ENCODE data around the gene CACNA1E.
"Not testable (repeated sequence)": the region's sequence is repeated elsewhere in the genome, so short reads cannot be mapped to it uniquely, and the experiment has no call there.

CACNA1E gene

DNA sequence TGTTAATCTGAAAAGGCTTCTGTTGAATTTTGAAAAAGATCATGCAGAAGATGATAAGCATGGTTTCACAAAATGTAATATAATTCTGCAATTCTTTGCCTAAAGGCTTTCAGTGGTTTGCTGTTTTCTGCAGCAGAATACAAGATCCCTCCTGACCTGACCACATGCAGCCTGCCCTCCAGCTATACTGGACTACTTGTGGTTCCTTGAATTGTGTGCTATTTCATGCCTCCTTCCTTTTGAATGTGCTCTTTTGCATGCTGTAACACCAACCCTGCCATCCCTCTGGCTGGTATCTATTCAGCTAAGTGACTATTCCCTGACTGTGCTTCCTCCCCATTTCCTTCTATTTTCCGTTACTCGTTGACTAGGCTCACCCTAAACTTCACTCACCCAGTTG lies 55.5 kb downstream of the CACNA1E start:
- no peaks in the 10 kb centered on the region for H3K36me3 ChIP-seq (ENCODE audit: control insufficient read depth in 1 of 2, insufficient read depth in 2 of 2, low read length in 2 of 2)
- H4K12ac ChIP-seq (ENCODE audit: low read depth, low read length): no peak overlapping the region
- no peak overlapping the region for H3K14ac ChIP-seq (ENCODE audit: low read length)
- H3K79me2 ChIP-seq (ENCODE audit: control insufficient read depth, insufficient read depth, low read length, poor library complexity): no peaks in the 10 kb centered on the region
- H2BK120ac ChIP-seq (ENCODE audit: insufficient read depth, low read length, poor library complexity): no peak overlapping the region
- H4K91ac ChIP-seq (ENCODE audit: low read depth, low read length): no peak overlapping the region
- no peak overlapping the region for H2BK12ac ChIP-seq (ENCODE audit: low read length)
- no peak overlapping the region for H3K18ac ChIP-seq (ENCODE audit: low read length)
- no peak overlapping the region for H3K4me2 ChIP-seq (ENCODE audit: low read length)
- no peak overlapping the region for H2BK5ac ChIP-seq (ENCODE audit: low read depth, low read length, poor library complexity)
- DNase-seq: no peak
- no CpG with 5 or more reads among the region's 2 CpGs for WGBS (ENCODE audit: extremely low coverage, insufficient coverage, insufficient read length)
- H3K9ac ChIP-seq (ENCODE audit: low read length): no peak overlapping the region
- H3K4ac ChIP-seq (ENCODE audit: low read depth, low read length): no peak overlapping the region
- H3K27me3 ChIP-seq (ENCODE audit: insufficient read depth, low read length): no peaks in the 10 kb centered on the region
- no peak overlapping the region for H3K27ac ChIP-seq (ENCODE audit: low read depth, low read length)
- H3K4me1 ChIP-seq (ENCODE audit: control insufficient read depth in 1 of 2, insufficient read depth in 2 of 2, low read length in 2 of 2): no peaks in the 10 kb centered on the region
- H3K4me3 ChIP-seq (ENCODE audit: low read depth, low read length): no peak overlapping the region
- no peak overlapping the region for H3K23ac ChIP-seq (ENCODE audit: low read length)
- no peaks in the 10 kb centered on the region for H3K79me1 ChIP-seq (ENCODE audit: low read length)
- no peak overlapping the region for H4K8ac ChIP-seq (ENCODE audit: low read depth, low read length)
- H2AFZ ChIP-seq (ENCODE audit: insufficient read depth, low read length, poor library complexity): no peak overlapping the region
- H3K9me3 ChIP-seq (ENCODE audit: insufficient read depth, low read depth, low read length): no peaks in the 10 kb centered on the region
- no peak overlapping the region for H2AK5ac ChIP-seq (ENCODE audit: low read length)

DNA sequence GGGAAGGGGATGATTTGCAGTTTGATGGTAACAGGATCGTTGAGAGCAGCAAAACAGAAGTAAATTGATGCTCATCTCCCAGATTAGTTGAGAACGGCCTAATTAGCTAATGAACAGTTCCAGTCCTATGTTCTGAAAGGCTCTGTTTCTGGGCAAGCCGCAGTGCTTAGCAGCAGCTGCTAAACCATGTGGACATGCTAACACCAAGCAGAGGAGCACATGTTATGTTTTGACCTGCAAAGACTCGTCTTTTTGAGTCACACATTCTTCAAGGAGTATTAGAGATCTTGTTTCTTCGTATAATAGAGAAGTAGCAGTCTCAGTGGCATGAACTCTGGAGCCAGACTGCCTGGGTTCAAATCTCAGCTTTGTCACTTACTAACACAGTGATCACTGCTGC lies 58.1 kb downstream of the CACNA1E start:
- Histone ChIP-seq H3K4me1 (ENCODE audit: control insufficient read depth in 1 of 2, insufficient read depth in 2 of 2, low read length in 2 of 2) (no peaks in the 10 kb centered on the region), H2AK5ac (ENCODE audit: low read length) (no peak overlapping the region), H3K79me1 (ENCODE audit: low read length) (no peaks in the 10 kb centered on the region), H3K9ac (ENCODE audit: low read length) (no peak overlapping the region), H3K23ac (ENCODE audit: low read length) (no peak overlapping the region), H2BK120ac (ENCODE audit: insufficient read depth, low read length, poor library complexity) (no peak overlapping the region), H4K12ac (ENCODE audit: low read depth, low read length) (no peak overlapping the region), H3K14ac (ENCODE audit: low read length) (no peak overlapping the region), H3K4me3 (ENCODE audit: low read depth, low read length) (no peak overlapping the region), H3K79me2 (ENCODE audit: control insufficient read depth, insufficient read depth, low read length, poor library complexity) (no peaks in the 10 kb centered on the region), H3K9me3 (ENCODE audit: insufficient read depth, low read depth, low read length) (no peaks in the 10 kb centered on the region), H4K8ac (ENCODE audit: low read depth, low read length) (no peak overlapping the region), H2BK12ac (ENCODE audit: low read length) (no peak overlapping the region), H3K4ac (ENCODE audit: low read depth, low read length) (no peak overlapping the region), H4K91ac (ENCODE audit: low read depth, low read length) (no peak overlapping the region), H2AFZ (ENCODE audit: insufficient read depth, low read length, poor library complexity) (no peak overlapping the region), H3K27ac (ENCODE audit: low read depth, low read length) (no peak overlapping the region), H3K4me2 (ENCODE audit: low read length) (no peak overlapping the region), H2BK5ac (ENCODE audit: low read depth, low read length, poor library complexity) (no peak overlapping the region), H3K27me3 (ENCODE audit: insufficient read depth, low read length) (no peaks in the 10 kb centered on the region), H3K36me3 (ENCODE audit: control insufficient read depth in 1 of 2, insufficient read depth in 2 of 2, low read length in 2 of 2) (no peaks in the 10 kb centered on the region), H3K18ac (ENCODE audit: low read length) (no peak overlapping the region)
- WGBS (ENCODE audit: extremely low coverage, insufficient coverage, insufficient read length): no CpG with 5 or more reads among the region's 5 CpGs
- no peak for DNase-seq

DNA sequence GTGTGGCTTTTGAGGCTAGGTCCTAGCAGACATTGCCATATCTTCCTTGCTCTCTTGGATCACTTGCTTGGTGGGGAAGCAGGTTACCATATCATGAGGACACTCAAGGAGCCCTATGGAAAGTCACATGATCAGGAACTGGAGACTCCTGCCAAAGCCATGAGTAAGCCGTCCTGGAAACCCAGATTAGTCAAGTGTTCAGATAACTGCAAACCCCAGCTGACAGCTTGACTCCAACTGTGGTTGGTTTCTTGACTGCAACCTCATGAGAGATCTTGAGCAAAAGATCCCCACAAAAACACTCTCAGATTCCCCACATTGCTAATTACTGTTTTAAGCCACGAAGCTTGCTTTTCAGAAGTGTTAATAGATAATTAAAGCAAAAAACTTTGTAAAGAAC lies 58.6 kb downstream of the CACNA1E start:
- Histone ChIP-seq H3K9ac (ENCODE audit: low read length) (no peak overlapping the region), H3K9me3 (ENCODE audit: insufficient read depth, low read depth, low read length) (no peaks in the 10 kb centered on the region), H3K18ac (ENCODE audit: low read length) (no peak overlapping the region), H2BK5ac (ENCODE audit: low read depth, low read length, poor library complexity) (no peak overlapping the region), H3K4ac (ENCODE audit: low read depth, low read length) (no peak overlapping the region), H4K8ac (ENCODE audit: low read depth, low read length) (no peak overlapping the region), H2AK5ac (ENCODE audit: low read length) (no peak overlapping the region), H3K14ac (ENCODE audit: low read length) (no peak overlapping the region), H3K4me1 (ENCODE audit: control insufficient read depth in 1 of 2, insufficient read depth in 2 of 2, low read length in 2 of 2) (no peaks in the 10 kb centered on the region), H4K12ac (ENCODE audit: low read depth, low read length) (no peak overlapping the region), H2AFZ (ENCODE audit: insufficient read depth, low read length, poor library complexity) (no peak overlapping the region), H3K27me3 (ENCODE audit: insufficient read depth, low read length) (no peaks in the 10 kb centered on the region), H3K27ac (ENCODE audit: low read depth, low read length) (no peak overlapping the region), H3K4me3 (ENCODE audit: low read depth, low read length) (no peak overlapping the region), H2BK120ac (ENCODE audit: insufficient read depth, low read length, poor library complexity) (no peak overlapping the region), H3K23ac (ENCODE audit: low read length) (no peak overlapping the region), H2BK12ac (ENCODE audit: low read length) (no peak overlapping the region), H3K36me3 (ENCODE audit: control insufficient read depth in 1 of 2, insufficient read depth in 2 of 2, low read length in 2 of 2) (no peaks in the 10 kb centered on the region), H3K79me2 (ENCODE audit: control insufficient read depth, insufficient read depth, low read length, poor library complexity) (no peaks in the 10 kb centered on the region), H3K4me2 (ENCODE audit: low read length) (no peak overlapping the region), H3K79me1 (ENCODE audit: low read length) (no peaks in the 10 kb centered on the region), H4K91ac (ENCODE audit: low read depth, low read length) (no peak overlapping the region)
- no CpG with 5 or more reads among the region's 2 CpGs for WGBS (ENCODE audit: extremely low coverage, insufficient coverage, insufficient read length)
- DNase-seq: no peak

DNA sequence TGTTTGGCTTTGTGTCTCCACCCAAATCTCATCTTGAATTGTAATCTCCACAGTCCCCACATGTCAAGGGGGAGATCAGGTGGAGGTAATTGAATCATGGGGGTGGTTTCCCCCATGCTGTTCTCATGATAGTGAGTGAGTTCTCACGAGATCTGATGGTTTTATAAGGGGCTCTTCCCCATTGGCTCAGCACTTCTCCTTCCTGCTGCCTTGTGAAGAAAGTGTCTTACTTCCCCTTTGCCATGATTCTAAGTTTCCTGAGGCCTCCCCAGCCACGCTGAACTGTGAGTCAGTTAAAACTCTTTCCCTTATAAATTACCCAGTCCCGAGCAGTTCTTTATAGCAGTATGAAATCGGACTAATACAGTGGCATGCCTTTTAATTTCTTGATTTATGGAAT lies 59.1 kb downstream of the CACNA1E start:
- not testable (repeated sequence) for H3K27ac ChIP-seq (ENCODE audit: low read depth, low read length); H3K27me3 ChIP-seq (ENCODE audit: insufficient read depth, low read length); H3K14ac ChIP-seq (ENCODE audit: low read length); H3K4me1 ChIP-seq (ENCODE audit: control insufficient read depth in 1 of 2, insufficient read depth in 2 of 2, low read length in 2 of 2); H3K23ac ChIP-seq (ENCODE audit: low read length); H3K4ac ChIP-seq (ENCODE audit: low read depth, low read length); H2AK5ac ChIP-seq (ENCODE audit: low read length); H2BK120ac ChIP-seq (ENCODE audit: insufficient read depth, low read length, poor library complexity); H3K4me3 ChIP-seq (ENCODE audit: low read depth, low read length); H3K79me2 ChIP-seq (ENCODE audit: control insufficient read depth, insufficient read depth, low read length, poor library complexity); H2BK5ac ChIP-seq (ENCODE audit: low read depth, low read length, poor library complexity); H2BK12ac ChIP-seq (ENCODE audit: low read length); H4K12ac ChIP-seq (ENCODE audit: low read depth, low read length); H2AFZ ChIP-seq (ENCODE audit: insufficient read depth, low read length, poor library complexity); H3K36me3 ChIP-seq (ENCODE audit: control insufficient read depth in 1 of 2, insufficient read depth in 2 of 2, low read length in 2 of 2); H4K8ac ChIP-seq (ENCODE audit: low read depth, low read length); H4K91ac ChIP-seq (ENCODE audit: low read depth, low read length); H3K9ac ChIP-seq (ENCODE audit: low read length); H3K79me1 ChIP-seq (ENCODE audit: low read length); H3K18ac ChIP-seq (ENCODE audit: low read length); DNase-seq; H3K4me2 ChIP-seq (ENCODE audit: low read length); H3K9me3 ChIP-seq (ENCODE audit: insufficient read depth, low read depth, low read length)
- no CpG with 5 or more reads among the region's 4 CpGs for WGBS (ENCODE audit: extremely low coverage, insufficient coverage, insufficient read length)
